GM04503 (cell line): ENCODE data around the gene CENPU.
"Not testable (repeated sequence)": the region's sequence is repeated elsewhere in the genome, so short reads cannot be mapped to it uniquely, and the experiment has no call there.

Experiments
- DNase-seq: peaks from one replicate; pipeline ENCODE4 v3.0.0-alpha.2; 2012; ENCODE audit warnings: low read depth

CENPU gene

GRCh38 chr4:184751585-184751956, 17.7 kb upstream of the CENPU start:
- no peak for DNase-seq

- DNase-seq: no peak
Observed at GRCh38 chr4:184750926-184751584, 17.2 kb upstream of the CENPU start.

GRCh38 chr4:184748251-184748652, 14.4 kb upstream of the CENPU start:
- no peak for DNase-seq

- no peak for DNase-seq
Observed at GRCh38 chr4:184747034-184747830, 13.3 kb upstream of the CENPU start.

- DNase-seq: peak; percentile 75
Observed at GRCh38 chr4:184745831-184746795, 12.2 kb upstream of the CENPU start.

- DNase-seq: no peak
Observed at GRCh38 chr4:184744236-184744635, 10.3 kb upstream of the CENPU start.

- DNase-seq: no peak
Observed at GRCh38 chr4:184743650-184744049, 9.8 kb upstream of the CENPU start.

- DNase-seq: not testable (repeated sequence)
Observed at GRCh38 chr4:184741651-184742050, 7.8 kb upstream of the CENPU start.

- no peak for DNase-seq
Observed at GRCh38 chr4:184740980-184741391, 7.1 kb upstream of the CENPU start.

GRCh38 chr4:184739575-184739974, 5.7 kb upstream of the CENPU start:
- not testable (repeated sequence) for DNase-seq

GRCh38 chr4:184734758-184735157, 862 bp upstream of the CENPU start:
- no peak for DNase-seq

- no peak for DNase-seq
Observed at GRCh38 chr4:184732126-184732525, 1.8 kb downstream of the CENPU start.

- DNase-seq: no peak
Observed at GRCh38 chr4:184731056-184731455, 2.8 kb downstream of the CENPU start.

- DNase-seq: no peak
Observed at GRCh38 chr4:184729946-184730345, 4.0 kb downstream of the CENPU start.

- no peak for DNase-seq
Observed at GRCh38 chr4:184728858-184729257, 5.0 kb downstream of the CENPU start.

- DNase-seq: no peak
Observed at GRCh38 chr4:184727430-184727829, 6.5 kb downstream of the CENPU start.

- DNase-seq: no peak
Observed at GRCh38 chr4:184722798-184723197, 11.1 kb downstream of the CENPU start.

GRCh38 chr4:184721254-184721653, 12.6 kb downstream of the CENPU start:
- no peak for DNase-seq

- no peak for DNase-seq
Observed at GRCh38 chr4:184719407-184719806, 14.5 kb downstream of the CENPU start.

GRCh38 chr4:184715526-184715925, 18.4 kb downstream of the CENPU start:
- DNase-seq: no peak

GRCh38 chr4:184713887-184714286, 20.0 kb downstream of the CENPU start:
- no peak for DNase-seq

GRCh38 chr4:184712322-184712721, 21.6 kb downstream of the CENPU start:
- DNase-seq: no peak
